Epithelial cell of esophagus (primary cell): ENCODE data around the gene MICU1.

ENCODE experiments used
- DNase-seq: peaks from one replicate; pipeline ENCODE4 v3.0.0; 2010; ENCODE audit warnings: low read depth
- H3K4me3 ChIP-seq: 2 replicates; pipeline ENCODE4 v1.5.1; 2011; ENCODE audit warnings: mild to moderate bottlenecking, low read length, control low read depth
- TF ChIP-seq, protein P1 (sequence below): IDR thresholded peaks from 2 replicates; pipeline ENCODE4 v1.5.1; 2011; ENCODE audit warnings: low read depth, mild to moderate bottlenecking, low read length, control low read depth, inconsistent platforms; ENCODE audit not compliant: insufficient read depth; ENCODE audit errors: missing control alignments

Gene MICU1

DNA sequence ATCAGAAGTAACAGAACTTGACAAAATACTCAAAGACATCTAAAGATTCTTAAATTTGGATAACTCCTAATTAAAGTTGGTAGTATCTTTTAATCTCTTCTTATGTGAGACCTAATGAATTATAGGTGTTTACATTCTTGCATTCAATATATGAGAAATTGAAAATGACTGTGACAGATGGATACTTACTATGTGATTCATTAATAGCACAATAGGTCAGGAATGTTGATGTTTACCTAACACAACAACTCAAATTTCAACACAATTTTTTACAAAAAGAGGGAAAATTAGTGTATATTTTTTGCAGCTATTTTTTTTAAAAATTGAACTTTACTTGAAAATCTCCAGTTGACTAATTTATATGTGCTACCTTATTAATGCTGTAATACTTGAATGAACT, 34.3 kb upstream of the MICU1 start:
- H3K4me3 ChIP-seq, result no peak overlapping the region

DNA sequence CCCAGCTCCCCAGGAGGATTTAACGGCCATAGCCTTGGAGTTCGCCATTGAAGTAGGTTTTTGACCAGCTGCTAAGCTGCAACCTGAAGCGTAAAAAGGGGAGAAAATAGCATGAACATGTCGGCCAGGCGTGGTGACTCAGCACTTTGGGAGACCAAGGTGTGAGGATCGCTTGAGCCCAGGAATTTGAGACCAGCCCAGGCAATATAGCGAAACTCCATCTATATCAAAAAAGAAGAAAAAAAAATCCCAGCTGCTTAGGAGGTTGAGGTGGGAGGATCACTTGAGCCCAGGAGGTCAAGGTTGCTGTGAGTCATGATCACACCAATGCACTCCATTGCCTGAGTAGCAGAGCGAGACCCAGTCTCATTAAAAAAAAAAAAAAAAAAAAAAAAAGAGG, 33.8 kb upstream of the MICU1 start:
- TF ChIP-seq, protein P1, sequence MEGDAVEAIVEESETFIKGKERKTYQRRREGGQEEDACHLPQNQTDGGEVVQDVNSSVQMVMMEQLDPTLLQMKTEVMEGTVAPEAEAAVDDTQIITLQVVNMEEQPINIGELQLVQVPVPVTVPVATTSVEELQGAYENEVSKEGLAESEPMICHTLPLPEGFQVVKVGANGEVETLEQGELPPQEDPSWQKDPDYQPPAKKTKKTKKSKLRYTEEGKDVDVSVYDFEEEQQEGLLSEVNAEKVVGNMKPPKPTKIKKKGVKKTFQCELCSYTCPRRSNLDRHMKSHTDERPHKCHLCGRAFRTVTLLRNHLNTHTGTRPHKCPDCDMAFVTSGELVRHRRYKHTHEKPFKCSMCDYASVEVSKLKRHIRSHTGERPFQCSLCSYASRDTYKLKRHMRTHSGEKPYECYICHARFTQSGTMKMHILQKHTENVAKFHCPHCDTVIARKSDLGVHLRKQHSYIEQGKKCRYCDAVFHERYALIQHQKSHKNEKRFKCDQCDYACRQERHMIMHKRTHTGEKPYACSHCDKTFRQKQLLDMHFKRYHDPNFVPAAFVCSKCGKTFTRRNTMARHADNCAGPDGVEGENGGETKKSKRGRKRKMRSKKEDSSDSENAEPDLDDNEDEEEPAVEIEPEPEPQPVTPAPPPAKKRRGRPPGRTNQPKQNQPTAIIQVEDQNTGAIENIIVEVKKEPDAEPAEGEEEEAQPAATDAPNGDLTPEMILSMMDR, result no peak
- no peak for DNase-seq
- no peak overlapping the region for H3K4me3 ChIP-seq

More for the DNA sequence above, 34.3 kb upstream of the MICU1 start:
- TF ChIP-seq, protein P1, result no peak
- peak; percentile 23 for DNase-seq

DNA sequence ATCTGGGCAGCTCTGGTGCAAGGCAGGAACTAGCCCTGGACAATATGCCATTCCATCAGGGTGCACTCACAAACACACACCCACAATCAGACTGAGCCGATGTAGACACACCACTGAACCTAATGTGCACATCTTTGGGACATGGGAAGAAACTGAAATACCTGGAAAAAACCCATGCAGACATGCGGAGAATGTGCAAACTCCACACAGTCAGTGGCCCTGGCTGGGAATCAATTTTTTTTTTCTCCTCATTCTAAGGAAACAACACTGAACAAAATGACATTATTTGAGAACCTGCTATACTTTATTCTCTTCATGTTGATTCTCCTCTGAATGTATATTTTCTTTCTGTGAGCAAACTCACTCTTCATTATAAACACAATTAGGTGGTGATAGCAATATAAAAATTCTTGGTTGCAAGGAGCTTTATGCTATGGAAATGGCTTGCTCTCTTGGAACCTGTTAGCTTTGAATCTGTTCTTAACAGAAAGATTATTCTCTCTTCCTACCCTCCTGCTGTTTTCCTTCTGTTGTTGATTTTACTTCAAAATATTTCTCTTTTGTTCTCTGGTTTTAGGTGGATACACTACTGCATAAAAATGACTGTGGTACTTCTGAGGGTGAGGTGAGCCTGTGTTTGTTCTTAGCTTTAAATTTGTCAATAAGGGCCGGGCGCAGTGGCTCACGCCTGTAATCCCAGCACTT, 33.0 kb upstream of the MICU1 start:
- no peak for DNase-seq
- TF ChIP-seq, protein P1, result no peak
- no peak overlapping the region for H3K4me3 ChIP-seq

DNA sequence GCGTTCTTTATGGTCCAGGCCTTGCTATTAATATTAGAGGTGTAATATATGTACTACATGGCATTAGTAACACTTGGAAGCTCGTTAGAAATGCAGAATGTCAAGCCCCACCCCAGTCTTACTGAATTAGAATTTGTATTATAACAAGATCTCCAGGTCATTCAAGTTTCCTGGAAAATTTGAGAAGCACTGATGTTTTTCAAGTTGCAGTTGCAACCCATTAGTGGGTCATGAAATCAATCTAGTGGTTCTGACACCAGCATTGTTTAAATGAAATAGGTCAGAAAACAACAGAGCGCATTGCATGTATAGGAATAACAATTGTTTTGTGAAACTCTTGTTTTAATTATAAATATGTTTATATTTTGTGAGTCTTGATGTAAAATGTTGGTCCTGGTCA, 28.8 kb upstream of the MICU1 start:
- TF ChIP-seq, protein P1, result no peak
- no peak for DNase-seq
- H3K4me3 ChIP-seq, result no peak overlapping the region

GRCh38 chr10:72653383-72654096, 27.7 kb upstream of the MICU1 start:
- no peak overlapping the region for H3K4me3 ChIP-seq
- TF ChIP-seq, protein P1, result no peak

GRCh38 chr10:72649291-72649690, 23.4 kb upstream of the MICU1 start:
- no peak overlapping the region for H3K4me3 ChIP-seq
- TF ChIP-seq, protein P1, result no peak
- no peak for DNase-seq

More at GRCh38 chr10:72653383-72654096, 27.7 kb upstream of the MICU1 start:
- no peak for DNase-seq
